GM23248 (cell line): ENCODE measurements around the gene PTPRK.

ENCODE experiments used
- EZH2 ChIP-seq: fragments of 200-600 bp; sonication (generic); IDR thresholded peaks from 2 replicates; pipeline ENCODE4 v1.6.1; 2018; ENCODE audit warnings: antibody characterized with exemption, mild to moderate bottlenecking; ENCODE audit not compliant: insufficient read depth, poor library complexity, severe bottlenecking
- EZH2phosphoT487 ChIP-seq: fragments of 200-600 bp; sonication (generic); IDR thresholded peaks from 2 replicates; pipeline ENCODE4 v1.6.1; 2018; ENCODE audit warnings: antibody characterized with exemption, moderate library complexity, mild to moderate bottlenecking, low read depth; ENCODE audit not compliant: insufficient read depth

GRCh38 chr6:128307671-128308070 lies 212.7 kb downstream of the PTPRK start:
- TF ChIP-seq EZH2 (no peak), EZH2phosphoT487 (no peak)
